Measurements from ENCODE around the gene ERRFI1.
"Not testable (repeated sequence)": the region's sequence is repeated elsewhere in the genome, so short reads cannot be mapped to it uniquely, and the experiment has no call there.

Gene ERRFI1, protein sequence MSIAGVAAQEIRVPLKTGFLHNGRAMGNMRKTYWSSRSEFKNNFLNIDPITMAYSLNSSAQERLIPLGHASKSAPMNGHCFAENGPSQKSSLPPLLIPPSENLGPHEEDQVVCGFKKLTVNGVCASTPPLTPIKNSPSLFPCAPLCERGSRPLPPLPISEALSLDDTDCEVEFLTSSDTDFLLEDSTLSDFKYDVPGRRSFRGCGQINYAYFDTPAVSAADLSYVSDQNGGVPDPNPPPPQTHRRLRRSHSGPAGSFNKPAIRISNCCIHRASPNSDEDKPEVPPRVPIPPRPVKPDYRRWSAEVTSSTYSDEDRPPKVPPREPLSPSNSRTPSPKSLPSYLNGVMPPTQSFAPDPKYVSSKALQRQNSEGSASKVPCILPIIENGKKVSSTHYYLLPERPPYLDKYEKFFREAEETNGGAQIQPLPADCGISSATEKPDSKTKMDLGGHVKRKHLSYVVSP
- long read RNA-seq, donor 1, partial matches to known transcripts: 29 of 36 reads
- long read RNA-seq, donor 1, other reads (novel, unspliced or antisense): 0 of 36 reads
- long read RNA-seq, donor 2, partial matches to known transcripts: 0 of 3 reads
- long read RNA-seq, donor 2, other reads (novel, unspliced or antisense): 0 of 3 reads
- long read RNA-seq, donor 3, partial matches to known transcripts: 0 of 2 reads
- long read RNA-seq, donor 3, other reads (novel, unspliced or antisense): 0 of 2 reads
- long read RNA-seq, donor 4, transcript ERRFI1-201 (4 exons, 3,104 nt): major isoform, 6 of 7 reads
- long read RNA-seq, donor 4, partial matches to known transcripts: 0 of 7 reads
- long read RNA-seq, donor 4, other reads (novel, unspliced or antisense): 0 of 7 reads
- long read RNA-seq, donor 5, partial matches to known transcripts: 0 of 3 reads
- long read RNA-seq, donor 5, other reads (novel, unspliced or antisense): 0 of 3 reads
- long read RNA-seq, donor 6, partial matches to known transcripts: 12 of 16 reads
- long read RNA-seq, donor 6, other reads (novel, unspliced or antisense): 0 of 16 reads
- long read RNA-seq, donor 7, transcript ERRFI1-201 (4 exons, 3,104 nt): major isoform, 6 of 28 reads
- long read RNA-seq, donor 7, partial matches to known transcripts: 20 of 28 reads
- long read RNA-seq, donor 7, other reads (novel, unspliced or antisense): 0 of 28 reads
- long read RNA-seq, donor 8, partial matches to known transcripts: 0 of 4 reads
- long read RNA-seq, donor 8, other reads (novel, unspliced or antisense): 0 of 4 reads

DNA sequence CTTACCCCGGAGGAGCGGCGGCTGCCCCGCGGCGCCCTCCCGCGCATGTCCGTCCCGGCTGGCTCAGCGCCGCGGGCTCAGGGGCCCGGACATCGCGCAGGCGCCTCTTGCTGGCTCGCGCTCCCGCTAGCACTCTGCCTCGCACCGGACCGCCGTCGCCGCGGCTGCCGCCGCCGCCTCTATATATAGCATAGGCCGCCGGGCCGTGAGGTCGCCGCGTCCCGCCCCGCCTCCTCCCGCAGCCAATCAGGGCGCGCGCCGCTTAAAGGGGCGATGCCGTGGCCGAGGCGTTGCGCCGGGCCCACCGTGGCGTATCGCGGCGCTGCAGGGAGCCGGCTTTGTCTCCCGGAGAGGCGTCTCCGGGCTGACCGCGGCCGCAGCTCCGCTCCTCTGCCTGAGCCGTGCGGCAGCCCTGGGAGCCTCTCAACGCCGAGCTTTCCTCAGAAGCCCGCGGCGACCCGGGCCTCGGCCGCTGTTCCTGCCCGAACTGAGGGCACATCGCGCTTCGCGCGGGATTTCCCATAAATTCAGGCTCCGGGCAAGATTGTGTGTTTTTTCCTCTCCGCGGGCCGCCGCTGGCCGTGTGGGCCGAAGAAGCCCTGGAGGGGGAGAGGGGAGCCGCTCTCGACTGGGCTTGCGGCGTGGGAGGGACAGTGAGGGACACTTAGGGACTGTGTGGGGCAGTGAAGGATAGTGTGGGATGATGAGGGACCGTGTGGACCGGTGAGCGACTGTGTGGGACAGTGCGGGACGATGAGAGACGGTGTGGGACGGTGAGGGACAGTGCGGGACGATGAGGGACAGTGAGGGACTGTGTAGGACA is at the start of gene ERRFI1:
Gene ERRFI1, minus strand, starts transcription at position 157 of the 823 bp plus-strand sequence. CDS start 10,690 bp downstream, outside the sequence.
- peak; percentile 98 for DNase-seq

DNA sequence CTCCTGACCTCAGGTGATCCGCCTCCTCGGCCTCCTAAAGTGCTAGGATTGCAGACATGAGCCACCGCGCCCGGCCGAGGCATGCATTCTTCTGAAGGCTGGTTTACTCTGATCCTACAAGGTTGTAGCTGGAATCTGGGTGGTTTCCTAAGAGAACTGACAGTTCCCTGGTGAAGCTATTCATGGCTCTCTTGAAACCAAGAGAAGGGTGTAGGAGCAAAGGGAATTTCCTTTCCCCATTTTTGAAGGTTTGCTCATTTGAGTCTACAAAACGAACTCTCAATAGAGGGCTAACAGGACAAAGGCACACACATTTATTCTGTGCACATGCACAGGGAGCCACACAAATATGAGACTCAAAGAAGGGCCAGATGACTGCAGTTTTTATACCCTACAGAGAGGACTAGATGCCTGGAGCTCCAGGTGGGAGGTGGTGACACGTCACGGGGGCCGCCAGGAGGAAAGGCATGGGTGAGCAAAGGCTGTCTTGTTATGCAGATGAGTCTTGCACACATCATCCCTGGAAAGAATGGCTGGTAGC is 49.5 kb upstream of the ERRFI1 start:
- DNase-seq: no peak

DNA sequence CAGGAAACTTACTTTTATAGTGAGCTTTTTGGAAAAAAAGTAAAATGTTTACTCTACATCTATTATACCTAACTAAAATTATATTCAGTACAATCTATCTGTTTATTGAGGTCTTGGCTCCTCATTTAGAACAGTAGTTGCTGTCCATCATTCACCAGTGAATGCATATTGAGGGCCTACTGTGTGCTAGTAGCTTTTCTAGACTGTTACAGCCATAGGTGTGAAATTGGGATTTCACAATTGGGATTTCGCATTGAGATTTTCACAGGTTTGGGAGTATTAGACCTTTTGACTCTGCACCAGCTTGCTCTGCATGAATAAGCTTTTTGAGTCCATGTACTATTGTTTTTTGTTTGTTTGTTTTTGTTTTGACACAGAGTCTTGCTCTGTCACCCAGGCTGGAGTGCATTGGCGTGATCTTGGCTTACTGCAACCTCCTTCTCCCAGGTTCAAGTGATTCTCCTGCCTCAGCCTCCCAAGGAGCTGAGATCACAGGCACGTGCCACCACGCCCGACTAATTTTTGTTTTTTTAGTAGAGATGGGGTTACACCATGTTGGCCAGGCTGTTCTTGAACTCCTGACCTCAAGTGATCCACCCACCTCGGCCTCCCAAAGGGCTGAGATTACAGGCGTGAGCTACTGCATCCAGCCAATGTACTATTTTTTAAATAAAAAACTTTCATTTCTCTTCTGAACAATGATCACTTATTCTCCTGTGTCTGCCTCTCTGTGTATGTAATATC is 47.2 kb upstream of the ERRFI1 start:
- no peak for DNase-seq

DNA sequence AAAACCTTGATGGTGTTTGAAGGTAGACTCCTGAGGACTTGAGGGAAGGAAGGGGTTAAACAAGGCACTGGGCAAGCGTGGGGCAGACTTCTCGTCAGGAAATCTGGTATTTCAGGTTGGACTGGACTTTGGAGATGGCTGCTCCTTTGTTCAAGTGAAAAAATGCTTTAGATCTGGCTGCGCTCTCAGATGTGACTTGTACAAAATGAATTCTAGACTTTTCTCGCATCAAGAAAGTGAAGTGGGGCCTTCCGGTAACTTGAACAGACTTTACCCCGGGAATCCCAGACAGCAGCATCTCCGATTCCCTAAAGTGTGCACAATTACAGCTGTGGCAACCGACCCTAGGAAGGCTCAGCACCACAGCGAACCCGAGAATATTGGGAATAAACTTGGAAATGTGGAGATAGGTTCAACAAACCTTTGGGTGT is 44.3 kb upstream of the ERRFI1 start:
- DNase-seq: peak; percentile 52

DNA sequence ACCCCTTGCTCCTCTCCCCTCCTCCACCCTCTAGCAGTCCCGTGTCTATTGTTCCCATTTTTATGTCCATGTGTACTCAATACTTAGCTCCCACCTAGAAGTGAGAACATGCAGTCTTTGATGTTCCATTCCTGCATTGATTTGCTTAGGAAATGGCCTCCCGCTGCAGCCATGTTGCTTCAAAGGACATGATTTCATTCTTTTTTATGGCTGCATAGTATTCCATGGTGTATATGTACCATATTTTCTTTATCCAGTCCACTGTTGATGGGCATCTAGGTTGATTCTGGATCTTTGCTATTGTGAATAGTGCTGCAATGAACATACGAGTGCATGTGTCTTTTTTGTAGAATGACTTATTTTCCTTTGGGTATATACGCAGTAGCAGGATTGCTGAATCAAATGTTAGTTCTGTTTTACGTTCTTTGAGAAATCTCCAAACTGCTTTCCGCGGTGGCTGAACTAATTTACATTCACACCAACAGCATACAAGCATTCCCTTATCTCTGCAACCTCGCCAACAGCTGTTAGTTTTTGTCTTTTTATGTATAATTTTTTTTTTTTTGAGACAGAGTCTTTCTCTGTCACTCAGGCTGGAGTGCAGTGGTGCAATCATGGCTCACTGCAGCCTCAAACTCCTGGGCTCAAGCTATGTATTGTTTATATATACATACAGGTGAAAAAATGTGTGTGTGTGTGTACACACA is 43.7 kb upstream of the ERRFI1 start:
- DNase-seq: not testable (repeated sequence)

DNA sequence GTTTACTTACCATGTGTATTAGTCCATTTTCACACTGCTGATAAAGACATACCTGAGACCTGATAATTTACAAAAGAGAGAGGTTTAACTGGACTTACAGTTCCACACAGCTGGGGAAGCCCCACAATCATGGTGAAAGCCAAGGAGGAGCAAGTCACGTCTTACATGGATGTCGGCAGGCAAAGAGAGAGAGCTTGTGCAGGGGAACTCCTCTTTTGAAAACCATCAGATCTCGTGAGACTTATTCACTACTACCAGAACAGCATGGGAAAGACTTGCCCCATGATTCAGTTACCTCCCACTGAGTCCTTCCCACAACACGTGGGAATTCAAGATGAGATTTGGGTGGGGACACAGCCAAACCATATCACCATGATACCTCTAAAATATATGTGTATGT is 39.3 kb upstream of the ERRFI1 start:
- DNase-seq: no peak

DNA sequence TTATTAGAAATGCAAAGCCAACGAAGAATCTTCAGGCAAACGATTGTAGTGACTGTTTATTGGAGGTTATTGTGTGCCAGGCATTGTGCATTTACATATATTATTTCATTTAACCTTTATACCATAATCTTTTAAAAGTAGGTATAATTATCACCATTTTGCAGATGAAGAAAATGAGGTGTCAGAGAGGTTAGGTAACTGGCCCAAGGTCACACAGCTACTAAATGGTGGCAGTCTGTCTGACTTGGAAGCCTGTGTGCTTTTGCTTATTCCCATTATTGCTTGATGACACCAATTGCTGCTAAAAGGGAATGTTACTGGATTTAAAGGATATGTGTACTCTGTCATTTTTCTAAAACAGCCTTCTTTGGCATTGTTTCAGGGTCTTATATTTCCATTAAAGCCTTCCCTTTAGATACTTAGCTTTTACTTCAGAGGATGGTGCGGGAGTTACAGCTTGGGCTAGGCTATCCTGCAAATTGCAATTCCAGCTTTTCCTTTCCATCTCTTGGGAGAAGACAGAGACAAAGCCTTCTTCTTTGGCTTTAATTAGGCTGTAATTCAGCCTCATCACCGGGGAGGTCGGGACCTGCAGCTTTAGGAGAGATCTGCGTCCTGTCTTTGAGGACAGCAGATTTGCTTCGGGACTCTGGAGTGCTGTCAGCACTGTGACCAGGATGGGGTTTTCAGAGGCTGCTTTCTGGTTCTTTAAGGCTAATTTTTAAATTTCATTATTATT is 37.4 kb upstream of the ERRFI1 start:
- no peak for DNase-seq

DNA sequence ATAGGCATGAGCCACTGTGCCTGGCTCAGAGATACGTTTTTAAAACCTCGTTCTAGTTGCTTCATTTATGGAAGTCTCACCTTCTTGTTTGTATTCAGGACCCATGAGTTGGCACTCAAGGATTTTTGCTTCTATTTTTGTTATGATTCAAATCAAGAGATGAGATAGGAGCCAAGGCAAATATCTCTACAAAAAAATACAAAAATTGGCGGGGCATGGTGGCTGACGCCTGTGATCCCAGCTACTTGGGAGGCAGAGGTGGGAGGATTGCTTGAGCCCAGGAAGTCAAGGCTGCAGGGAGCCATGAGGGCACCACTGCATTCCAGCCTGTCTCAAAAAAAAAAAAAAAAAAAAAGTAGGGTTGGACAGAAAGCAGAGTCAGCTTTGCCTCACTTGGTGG is 36.8 kb upstream of the ERRFI1 start:
- DNase-seq: no peak

DNA sequence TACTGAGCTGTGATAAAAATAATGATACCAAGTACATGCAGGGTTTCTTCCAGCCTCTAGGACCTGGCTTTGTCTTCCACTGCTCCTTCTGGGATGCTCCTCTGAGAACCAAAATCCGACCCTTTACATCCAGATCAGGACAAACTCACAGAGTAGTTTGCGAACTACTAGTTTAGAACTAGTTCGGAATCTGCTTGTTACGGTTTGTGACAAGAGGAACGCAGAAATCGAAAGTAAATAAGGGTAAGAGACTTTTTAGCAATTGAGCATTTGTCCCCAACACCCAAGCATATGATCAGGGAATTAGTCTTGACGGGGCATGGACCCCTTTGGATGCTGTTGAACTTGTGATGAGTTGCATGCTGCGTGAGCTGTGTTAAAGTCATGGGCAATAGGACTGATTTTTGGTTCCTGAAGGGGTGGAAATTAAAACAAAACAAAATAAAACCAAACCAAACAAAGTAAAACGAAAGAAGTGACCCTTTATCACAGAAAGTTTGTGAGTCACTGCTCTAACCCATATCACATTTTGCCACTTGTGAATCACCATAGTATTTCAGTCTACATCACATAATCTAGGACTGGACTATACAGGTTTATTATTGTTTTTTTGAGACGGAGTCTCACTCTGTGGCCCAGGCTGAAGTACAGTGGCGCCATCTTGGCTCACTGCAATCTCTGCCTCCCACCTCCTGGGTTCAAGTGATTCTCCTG is 35.7 kb upstream of the ERRFI1 start:
- no peak for DNase-seq

DNA sequence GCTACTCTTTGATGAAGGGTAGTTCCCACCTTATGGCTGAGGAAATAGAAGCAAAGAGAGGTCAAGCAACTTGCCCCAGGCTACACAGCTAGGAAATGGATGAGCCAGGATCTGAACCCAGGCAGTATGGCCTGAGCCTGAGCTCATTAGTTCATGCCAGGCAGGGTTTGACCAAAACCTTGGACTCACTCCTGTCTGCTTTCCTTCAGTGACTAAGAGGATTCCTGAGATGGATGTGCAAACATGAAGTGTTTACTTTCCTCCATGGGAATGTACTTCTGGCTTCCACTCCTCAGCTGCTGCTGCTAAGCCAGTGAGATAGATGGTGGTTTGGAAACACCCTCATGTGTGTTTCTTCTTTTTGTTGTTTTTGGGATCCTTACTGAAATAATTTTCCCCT is 35.1 kb upstream of the ERRFI1 start:
- DNase-seq: no peak

DNA sequence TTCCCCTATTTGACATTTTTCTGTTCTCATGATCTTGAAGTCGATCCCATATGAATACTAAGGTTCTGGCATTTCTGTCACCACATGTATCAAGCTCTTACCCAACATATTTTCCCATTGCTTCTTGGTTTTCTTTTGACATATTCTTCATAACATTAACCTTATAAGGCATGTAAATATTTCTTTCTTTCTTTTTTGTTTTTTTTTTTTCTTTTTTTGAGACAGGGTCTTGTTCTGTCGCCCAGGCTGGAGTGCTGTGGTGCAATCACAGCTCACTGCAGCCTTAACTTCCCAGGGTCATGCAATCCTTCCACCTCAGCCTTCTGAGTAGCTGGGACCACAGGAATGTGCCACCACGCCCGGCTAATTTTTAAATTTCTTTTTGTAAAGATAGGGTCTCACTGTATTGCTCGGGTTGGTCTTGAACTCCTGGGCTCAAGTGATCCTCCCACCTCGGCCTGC is 33.1 kb upstream of the ERRFI1 start:
- no peak for DNase-seq

DNA sequence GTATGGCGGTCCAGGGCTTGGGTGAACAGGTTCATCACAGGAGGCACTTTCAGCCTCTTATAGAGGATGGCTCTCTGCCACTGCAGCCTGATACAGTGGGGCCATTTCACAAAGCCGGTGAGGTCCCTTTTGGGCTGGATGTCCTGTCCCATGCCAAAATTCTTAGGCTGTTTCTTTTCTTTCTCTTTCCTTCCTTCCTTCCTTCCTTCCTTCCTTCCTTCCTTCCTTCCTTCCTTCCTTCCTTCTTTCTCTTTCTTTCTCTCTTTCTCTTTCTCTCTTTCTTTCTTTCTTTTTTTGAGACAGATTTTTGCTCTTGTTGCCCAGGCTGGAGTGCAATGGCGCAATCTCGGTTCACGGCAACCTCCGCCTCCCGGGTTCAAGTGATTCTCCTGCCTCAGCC is 31.7 kb upstream of the ERRFI1 start:
- not testable (repeated sequence) for DNase-seq

DNA sequence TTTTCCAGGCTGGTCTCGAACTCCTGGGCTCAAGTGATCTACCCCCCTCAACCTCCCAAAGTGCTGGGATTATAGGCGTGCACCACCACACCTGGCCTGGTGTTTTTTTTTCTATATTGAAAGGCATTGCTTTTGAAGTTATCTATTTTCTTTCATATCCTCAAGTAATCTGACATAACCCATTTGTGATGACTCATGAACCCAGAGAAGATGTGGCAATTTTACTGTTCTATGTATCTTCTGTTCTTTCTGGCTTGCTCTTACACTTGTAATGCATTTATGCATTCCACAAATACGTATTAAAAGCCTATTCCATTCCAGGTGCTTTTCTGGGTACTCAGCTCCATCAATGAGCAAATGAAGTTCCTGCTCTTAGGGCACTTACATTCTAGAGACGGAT is 29.9 kb upstream of the ERRFI1 start:
- no peak for DNase-seq

DNA sequence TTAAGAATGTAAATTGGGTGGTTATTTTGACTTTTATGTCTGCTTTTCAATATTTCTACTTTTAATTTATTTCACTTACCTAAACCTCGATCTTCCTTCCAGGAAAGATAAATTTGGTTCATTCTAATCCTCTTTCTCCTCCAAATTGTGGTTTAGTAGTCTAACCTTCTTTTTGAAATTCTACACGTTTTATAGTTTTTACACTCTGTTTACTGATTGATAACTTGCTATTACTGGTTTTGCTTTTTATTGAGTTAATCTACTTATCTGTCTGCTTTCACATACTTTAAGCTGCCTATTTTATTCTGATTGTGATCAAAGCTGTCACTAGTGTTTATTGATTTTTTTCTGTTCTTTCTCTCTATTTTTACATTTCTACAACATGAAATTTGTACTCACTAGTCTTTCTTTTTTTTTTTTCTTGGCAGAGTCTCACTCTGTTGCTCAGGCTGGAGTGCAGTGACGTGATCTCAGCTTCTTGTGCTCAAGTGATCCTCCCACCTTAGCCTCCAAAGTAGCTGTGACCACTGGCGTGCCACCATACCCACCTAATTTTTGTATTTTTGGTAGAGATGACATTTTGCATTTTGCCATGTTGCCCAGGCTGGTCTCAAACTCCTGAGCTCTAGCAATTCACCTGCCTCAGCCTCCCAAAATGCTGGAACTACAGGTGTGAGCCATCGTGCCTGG is 27.9 kb upstream of the ERRFI1 start:
- DNase-seq: no peak

DNA sequence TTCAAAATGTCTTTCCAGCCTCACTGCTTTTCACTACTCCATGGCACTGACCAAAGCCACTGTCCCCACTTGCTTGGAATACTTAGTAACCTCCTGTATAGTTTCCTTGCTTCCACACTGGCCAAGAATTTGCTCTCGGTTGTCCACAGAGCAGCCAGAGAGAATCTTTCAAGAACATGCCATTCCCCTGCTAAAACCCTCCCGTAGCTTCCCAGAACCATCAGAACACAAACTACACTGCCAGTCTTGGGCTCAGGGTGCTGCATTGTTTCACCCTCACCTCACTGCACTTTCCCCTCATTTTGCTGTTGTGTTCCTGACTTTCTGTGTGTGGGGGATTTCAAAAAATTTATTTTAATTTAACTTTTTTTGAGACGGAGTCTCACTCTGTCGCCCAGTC is 25.5 kb upstream of the ERRFI1 start:
- no peak for DNase-seq

DNA sequence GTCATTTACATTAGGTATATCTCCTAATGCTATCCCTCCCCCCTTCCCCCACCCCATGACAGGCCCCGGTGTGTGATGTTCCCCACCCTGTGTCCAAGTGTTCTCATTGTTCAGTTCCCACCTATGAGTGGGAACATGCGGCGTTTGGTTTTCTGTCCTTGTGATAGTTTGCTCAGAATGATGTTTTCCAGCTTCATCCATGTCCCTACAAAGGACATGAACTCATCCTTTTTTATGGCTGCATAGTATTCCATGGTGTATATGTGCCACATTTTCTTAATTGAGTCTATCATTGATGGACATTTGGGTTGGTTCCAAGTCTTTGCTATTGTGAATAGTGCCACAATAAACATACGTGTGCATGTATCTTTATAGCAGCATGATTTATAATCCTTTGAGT is 23.1 kb upstream of the ERRFI1 start:
- not testable (repeated sequence) for DNase-seq

DNA sequence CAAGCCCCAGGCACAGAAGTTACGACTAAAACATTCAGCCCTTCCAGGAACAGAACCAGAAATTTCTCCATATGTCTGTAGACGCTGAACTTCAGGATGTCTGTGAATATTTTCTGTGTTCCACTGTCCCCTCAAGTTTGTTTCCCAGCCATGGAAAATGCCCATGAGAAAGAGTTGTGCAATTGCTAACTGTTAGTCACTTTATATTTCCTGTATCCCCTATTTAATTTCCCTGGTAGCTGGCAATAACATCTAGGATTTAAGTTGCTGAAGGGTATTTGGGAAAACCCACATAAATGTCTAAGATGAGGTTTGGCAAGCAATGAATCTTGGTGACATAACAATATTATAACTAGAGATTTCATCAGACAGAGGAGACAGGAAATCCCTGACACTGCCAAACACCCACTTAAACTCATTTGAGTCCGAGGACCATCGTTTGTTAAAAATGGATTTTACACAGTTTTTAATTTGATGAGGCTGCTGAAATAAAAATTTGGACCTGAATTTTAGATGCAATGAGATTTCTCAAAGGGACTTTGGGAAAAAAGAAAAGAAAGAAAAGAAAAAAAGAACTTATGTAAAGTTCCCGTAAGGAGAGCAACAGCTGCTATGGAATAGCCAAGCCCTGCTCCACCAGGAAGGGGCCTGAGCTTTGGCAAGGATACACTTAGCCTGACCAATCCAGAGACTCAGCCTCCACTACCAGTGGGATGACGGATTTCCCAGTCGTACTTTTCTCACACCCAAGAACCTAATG is 21.8 kb upstream of the ERRFI1 start:
- no peak for DNase-seq

Data from right kidney (tissue), 9 donors.